Daoy (cell line): Measurements from ENCODE around the gene MUC21. TPM values are rescaled to one million over a fixed set of nuclear protein-coding genes. Genes with fewer than 3 reads are reported as not detected.
A peak's percentile ranks its signal among the peaks of the same experiment; 100 is the strongest.
"Not testable (repeated sequence)": the region's sequence is repeated elsewhere in the genome, so short reads cannot be mapped to it uniquely, and the experiment has no call there.

Experiments
- DNase-seq: peaks from one replicate; pipeline ENCODE4 v3.0.0-alpha.2; 2015; ENCODE audit warnings: low read depth
- total RNA-seq: library from RNA; depleted of rRNA; stranded (reverse); fragments of >200 nt; shearing (Covaris generic); gene quantifications from 2 replicates; pipeline ENCODE4 v1.2.3, GENCODE V29; 2014; rRNA removed

The MUC21 gene
- total RNA-seq, 1 experiment from 2014 or later = not detected

- DNase-seq = peak; percentile 17
These were observed 24.6 kb downstream of the MUC21 start for GRCh38 chr6:31008165-31008564.

GRCh38 chr6:31009731-31010130 is 26.2 kb downstream of the MUC21 start:
- peak; percentile 16 for DNase-seq

- DNase-seq = peak; percentile 84
These were observed 27.0 kb downstream of the MUC21 start, which contains the start of gene MUC22 for GRCh38 chr6:31010393-31011060. TSS of gene MUC22 (plus strand) at chr6:31010474. CDS start at chr6:31010707, 233 bp downstream.

GRCh38 chr6:31011153-31011552 is 27.6 kb downstream of the MUC21 start:
- DNase-seq = no peak

- DNase-seq = no peak
These were observed 33.3 kb downstream of the MUC21 start for GRCh38 chr6:31016659-31017299.

GRCh38 chr6:31017436-31017835 is 33.9 kb downstream of the MUC21 start:
- not testable (repeated sequence) for DNase-seq

- no peak for DNase-seq
These were observed 36.5 kb downstream of the MUC21 start for GRCh38 chr6:31020057-31020456.

GRCh38 chr6:31020631-31021255 is 37.2 kb downstream of the MUC21 start:
- not testable (repeated sequence) for DNase-seq

GRCh38 chr6:31021705-31022531 is 38.4 kb downstream of the MUC21 start:
- DNase-seq = not testable (repeated sequence)

- no peak for DNase-seq
These were observed 42.1 kb downstream of the MUC21 start for GRCh38 chr6:31025595-31025994.

GRCh38 chr6:31031095-31031494 is 47.6 kb downstream of the MUC21 start:
- no peak for DNase-seq

- no peak for DNase-seq
These were observed 49.6 kb downstream of the MUC21 start for GRCh38 chr6:31033075-31033474.

GRCh38 chr6:31035862-31036497 is 52.5 kb downstream of the MUC21 start:
- no peak for DNase-seq

GRCh38 chr6:31037169-31037568 is 53.7 kb downstream of the MUC21 start:
- DNase-seq = no peak

- no peak for DNase-seq
These were observed 54.2 kb downstream of the MUC21 start for GRCh38 chr6:31037682-31038081.

GRCh38 chr6:31038559-31038958 is 55.0 kb downstream of the MUC21 start:
- DNase-seq = no peak

Other genes with a start within 250 kb of the MUC21 start
- 370 and 430 TPM in 2 replicates for gene FLOT1, start 241.0 kb upstream of the MUC21 start, total RNA-seq
- gene IER3, start 239.2 kb upstream of the MUC21 start, total RNA-seq = 344 and 350 TPM in 2 replicates
- 12.7 and 25.0 TPM in 2 replicates for gene DDR1, start 99.2 kb upstream of the MUC21 start, total RNA-seq
- gene GTF2H4, start 75.5 kb upstream of the MUC21 start, total RNA-seq = 12.6 and 13.7 TPM in 2 replicates
- gene VARS2, start 69.5 kb upstream of the MUC21 start, total RNA-seq = 18.8 and 23.5 TPM in 2 replicates
- gene SFTA2, start 51.5 kb upstream of the MUC21 start, total RNA-seq = not detected in 2 replicates
- gene MUCL3, start 42.7 kb upstream of the MUC21 start, total RNA-seq = not detected in 2 replicates
- gene MUC22, start 26.8 kb downstream of the MUC21 start, total RNA-seq = not detected in 2 replicates
- gene C6orf15, start 128.9 kb downstream of the MUC21 start, total RNA-seq = not detected in 2 replicates
- gene PSORS1C1, start 131.1 kb downstream of the MUC21 start, total RNA-seq = 0.23 and 1.5 TPM in 2 replicates
- not detected in 2 replicates for gene CDSN, start 136.7 kb downstream of the MUC21 start, total RNA-seq
- not detected in 2 replicates for gene PSORS1C2, start 155.3 kb downstream of the MUC21 start, total RNA-seq
- 41.5 and 42.0 TPM in 2 replicates for gene CCHCR1, start 174.1 kb downstream of the MUC21 start, total RNA-seq
- 47.5 and 48.2 TPM in 2 replicates for gene TCF19, start 174.9 kb downstream of the MUC21 start, total RNA-seq
- 5.6 and 12.2 TPM in 2 replicates for gene POU5F1, start 187.0 kb downstream of the MUC21 start, total RNA-seq